ENCODE data around the gene PLK4.
"Not testable (repeated sequence)": the region's sequence is repeated elsewhere in the genome, so short reads cannot be mapped to it uniquely, and the experiment has no call there.

PLK4 gene

DNA sequence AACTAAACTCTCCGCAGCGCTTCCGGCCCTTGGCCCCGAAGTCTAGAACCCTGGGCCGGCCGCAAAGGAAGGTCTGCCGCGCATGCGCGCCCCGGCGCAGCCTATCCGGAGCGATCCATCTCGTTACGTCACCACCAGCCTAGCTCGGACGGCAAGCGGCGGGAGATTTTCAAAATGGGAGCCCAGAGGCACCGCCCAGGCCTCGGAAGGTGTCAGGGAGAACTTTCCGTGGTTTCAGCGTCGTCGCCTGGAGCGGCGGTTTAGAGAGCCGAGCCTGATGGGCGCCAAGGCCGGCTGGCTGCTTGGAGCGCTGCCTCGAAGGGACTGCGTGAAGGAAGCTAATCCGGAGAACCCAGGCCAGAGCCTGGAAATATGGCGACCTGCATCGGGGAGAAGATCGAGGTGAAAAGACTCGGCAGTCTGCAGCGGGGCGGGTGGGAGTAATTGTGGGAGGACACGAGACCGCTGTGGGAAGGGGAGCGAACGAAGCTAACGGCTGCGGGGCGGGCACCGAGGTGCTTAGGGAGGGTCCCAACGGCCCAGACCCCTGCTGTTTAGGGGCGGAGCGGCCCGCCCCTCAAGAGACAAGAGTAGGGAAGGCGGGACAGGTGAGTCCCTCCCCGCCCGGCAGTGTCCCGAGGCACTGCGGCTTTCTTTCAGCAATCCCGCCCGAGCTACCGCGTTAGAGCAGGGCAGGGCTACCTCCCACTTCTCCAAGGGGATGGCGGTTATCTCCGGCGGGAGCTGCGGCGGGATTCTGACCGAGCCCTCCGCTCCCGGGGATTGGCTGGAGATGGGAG lies at the start of gene PLK4:
Gene PLK4 (plus strand): TSS at position 131 of the 800 bp plus-strand sequence. CDS start 242 bp downstream, at position 373.
- peak; percentile 97 for DNase-seq

DNA sequence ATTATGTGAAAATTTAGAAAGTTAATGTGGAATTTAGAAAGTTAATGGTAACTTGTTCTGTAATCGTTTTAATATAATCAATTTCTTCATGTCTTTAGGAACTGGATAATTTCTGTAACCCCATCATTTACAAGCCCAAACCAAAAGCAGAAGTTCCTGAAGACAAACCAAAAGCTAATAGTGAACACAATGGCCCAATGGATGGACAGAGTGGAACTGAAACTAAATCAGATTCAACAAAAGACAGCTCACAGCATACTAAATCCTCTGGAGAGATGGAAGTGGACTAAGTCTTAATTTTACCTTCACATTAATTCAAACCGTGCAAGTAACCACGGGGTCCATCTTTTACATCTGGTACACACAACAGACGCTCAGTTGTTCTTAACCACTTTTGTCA lies 48.1 kb upstream of the PLK4 start:
- DNase-seq, result no peak

DNA sequence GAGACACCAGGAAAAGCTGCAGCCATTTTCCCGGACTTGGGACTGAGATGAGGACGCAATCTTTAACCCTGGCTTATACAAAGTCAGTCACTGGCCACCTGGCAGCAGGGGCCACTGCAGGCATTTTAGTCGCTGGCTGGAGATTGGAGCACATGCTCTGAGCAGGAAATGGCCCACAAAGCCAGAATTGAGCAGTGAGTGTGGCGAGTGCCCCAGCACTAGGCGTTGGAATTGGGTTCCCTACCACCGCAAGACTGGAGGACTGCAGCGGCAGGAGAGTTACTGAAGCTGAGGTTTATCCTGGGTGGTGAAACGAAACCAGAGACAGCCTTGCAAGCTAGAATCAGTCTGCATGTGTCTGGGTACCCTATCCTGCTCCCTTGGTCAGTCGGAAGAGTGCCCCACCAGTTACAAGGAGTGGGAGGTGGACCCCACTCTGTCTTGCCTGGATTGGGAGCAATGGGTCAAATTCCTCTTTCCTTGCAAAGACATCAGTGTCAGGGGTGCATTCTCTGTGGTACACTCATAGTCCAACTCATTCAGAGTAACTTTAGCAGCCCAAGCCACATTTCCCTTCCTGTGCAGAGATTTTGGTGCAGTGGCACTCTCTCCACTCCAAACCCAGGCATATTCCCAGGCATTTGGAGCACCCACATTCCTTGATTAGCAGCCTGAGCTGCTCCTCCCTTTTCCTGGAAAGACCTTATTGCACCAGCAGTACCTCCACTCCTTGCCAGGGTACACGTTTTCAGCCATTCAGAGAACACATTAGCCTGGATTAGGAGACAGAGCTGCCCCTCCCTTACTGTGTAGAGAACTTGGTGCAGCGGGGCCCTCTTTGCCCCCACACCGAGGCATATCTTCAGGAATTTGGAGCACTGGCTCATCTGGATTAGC lies 36.7 kb upstream of the PLK4 start:
- DNase-seq, result no peak

DNA sequence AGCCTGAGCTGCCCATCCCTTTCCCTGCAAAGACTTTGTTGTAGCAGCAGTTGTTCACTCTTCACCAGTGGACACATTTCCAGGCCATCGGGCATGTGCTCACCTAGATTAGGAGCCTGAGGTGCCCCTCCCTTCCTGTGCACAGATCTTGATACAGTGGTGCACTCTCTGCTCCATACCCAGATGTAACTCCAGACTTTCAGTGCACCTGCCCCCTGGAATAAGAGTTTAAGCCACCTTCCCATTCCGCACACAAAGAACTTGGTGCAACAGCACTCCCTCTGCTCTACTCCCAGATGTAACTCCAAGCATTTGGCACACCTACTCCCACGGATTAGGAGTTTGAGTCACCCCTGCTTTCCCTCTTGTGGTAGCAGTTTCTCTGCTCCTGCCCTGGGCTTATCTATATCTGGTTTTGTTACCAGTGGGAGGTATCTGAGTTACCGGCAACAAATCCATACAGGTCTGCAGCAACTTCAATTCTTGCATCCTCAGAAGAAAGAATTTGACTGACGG lies 36.0 kb upstream of the PLK4 start:
- DNase-seq, result no peak

DNA sequence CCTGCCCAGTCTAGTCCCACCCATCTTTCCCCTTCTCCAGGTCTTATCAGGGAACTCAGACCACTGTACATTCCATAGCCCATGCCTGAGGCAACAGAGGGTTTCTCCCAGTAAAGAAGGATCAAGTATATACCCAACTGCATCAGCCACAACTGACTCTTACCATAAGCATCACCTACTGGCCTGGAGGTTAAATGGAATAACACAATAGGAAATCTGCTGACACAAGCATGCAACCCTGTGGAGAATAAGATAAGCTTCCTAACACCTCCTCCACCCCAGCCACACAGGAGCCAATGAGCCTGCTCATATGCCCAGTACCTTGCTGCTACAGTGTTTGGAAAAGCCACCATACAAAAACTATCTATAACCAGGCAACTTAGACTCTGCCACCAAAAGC lies 34.6 kb upstream of the PLK4 start:
- DNase-seq, result no peak

DNA sequence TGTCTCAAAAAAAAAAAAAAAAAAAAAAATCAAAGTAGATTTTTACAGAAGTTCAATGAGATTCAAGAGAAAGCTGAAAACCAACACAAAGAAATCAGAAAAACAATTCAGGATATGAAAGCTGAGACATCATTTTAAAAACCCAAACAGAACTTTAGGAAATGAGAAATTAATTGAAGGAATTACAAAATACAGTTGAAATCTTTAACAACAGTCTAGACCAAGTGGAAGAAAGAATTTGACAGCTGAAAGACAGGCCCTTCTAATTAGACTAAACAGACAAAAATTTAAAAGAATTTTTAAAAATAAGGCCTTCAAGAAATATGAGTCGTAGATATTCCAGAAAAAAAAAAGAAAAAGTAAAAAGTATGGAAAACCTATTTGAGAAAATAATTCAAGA lies 33.9 kb upstream of the PLK4 start:
- DNase-seq, result no peak

DNA sequence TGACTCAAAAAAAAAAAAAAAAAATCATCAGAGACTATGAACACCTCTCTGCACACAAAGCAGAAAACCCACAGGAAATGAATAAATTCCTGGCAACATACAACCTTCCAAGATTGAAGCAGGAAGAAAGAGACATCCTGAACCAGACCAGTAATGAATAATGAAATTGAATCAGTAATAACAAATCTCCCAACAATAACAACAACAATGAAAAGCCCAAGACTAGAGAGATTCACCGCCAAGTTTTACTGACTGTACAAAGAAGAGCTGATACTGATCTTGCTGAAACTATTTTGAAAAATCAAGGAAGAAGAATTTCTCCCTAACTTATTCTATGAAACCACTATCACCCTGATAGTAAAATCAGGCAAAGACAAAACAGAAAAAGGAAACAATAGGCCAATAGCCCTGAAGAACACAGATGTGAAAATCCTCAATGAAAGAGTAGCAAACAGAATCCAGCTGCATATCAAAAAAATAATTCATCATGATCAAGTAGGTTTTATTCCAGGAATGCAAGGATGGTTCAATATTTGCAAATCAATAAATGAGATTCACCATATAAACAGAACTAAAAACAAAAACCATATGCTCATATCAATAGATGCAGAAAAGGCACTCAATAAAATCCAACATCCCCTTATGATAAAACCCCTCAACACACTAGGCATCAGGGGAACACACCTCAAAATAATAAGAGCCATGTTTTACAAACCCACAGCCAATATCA lies 31.0 kb upstream of the PLK4 start:
- no peak for DNase-seq

DNA sequence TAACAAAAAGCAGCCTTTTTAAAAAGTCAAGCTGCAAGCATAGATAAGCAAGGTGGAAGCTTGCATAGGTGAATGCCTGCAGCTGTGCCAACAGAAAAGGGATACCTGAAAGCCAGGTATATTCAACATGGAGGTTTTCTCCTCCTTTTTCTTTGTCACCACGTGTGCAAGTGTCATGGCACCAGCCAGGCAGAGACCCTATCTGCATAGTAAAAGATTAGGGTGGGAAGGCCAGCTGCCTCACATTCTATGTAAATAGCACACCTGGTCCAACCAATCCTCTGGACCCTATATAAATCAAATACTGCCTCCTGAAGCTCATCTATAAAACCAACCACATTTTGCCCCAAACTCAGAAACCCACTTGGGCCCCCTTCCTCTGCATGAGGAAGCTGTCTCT lies 28.0 kb upstream of the PLK4 start:
- no peak for DNase-seq

DNA sequence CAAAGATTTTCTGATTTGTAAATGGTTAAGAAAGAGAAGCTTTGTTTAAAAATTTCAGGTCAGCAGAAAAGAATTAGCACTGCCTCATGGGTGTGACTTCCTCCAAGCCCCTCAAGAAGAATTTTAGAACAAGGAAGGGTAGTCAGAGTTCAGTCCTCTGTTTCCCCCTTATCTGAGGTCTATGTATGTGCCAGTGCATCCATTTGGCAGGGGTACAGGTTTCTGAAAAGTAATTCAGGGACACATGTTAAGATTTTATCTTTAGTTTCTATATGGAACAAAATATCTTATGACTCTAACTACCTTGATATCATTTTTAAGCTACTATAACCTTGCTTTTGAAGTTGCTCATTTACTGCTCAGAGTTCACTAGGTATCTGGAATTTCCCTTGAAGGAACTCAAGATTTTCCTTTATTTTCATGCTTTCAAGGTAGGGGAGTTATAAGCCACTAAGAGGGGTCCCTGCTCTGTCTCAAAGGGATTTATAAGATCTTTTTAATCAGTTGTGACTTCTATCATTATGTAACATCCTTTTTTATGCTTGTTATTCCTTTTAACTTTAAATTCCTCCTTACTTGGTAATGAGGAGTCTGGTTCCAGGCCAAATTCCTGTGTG lies 24.4 kb upstream of the PLK4 start:
- DNase-seq, result no peak

DNA sequence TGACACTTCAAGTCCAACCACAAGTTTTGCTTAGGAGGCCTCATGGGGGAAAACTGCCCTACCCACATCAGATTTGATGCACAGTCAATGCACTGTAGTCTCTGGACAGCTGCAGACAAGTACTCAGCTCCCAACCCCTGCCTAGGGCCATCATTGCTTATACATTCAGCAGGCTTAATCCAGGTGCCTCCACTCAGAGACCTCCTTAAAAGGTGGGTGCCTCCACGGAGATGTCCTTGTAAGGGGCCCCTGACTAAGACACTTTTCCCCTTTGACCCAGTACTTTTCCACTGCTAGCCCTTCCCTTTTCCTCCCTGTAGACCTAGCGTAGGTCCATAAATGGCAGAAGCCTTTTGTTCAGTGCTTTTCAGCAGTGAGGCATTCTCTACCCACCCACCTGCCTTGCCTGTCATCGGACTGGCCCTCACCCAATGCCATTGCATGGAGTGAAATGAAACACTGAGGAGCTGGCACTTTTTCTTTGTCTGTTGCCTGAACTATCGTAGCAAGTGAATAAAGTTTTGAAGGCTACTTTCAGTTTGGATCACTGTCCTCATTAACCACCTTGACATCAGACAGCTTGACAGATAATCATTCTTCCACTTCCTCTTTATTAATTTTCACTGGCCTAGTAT lies 23.8 kb upstream of the PLK4 start:
- no peak for DNase-seq

DNA sequence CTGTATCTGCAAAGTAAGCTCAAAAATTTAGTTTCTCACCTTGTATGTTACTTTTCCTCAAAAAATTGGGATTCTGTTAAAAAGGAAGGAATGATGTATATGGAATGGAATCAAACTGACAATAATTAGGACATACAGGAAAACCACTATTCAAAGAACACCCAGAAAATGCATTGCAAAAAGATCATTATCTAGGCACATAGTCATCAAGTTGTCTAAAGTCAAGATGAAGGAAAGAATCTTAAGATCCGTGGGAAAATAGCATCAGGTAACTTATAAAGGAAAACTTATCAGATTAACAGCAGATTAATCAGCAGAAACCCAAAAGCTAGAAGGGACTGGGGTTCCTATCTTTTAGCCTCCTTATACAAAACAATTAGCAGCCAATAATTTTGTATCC lies 23.1 kb upstream of the PLK4 start:
- DNase-seq, result no peak

DNA sequence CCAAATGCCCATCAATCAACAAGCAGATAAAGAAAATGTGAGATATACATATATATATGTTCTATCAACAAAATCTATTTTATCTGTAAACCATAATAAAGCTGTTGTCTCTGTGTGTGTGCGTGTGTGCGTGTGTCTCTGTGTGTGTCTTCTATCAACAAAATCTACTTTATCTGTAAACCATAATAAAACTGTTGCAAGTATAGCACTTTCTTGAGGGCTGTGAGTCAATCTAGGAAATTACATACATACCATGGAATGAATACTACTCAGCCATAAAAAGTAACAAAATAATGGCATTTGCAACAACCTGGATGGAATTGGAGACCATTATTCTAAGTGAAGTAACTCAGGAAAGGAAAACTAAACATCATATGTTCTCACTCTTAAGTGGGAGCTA lies 12.5 kb upstream of the PLK4 start:
- no peak for DNase-seq

DNA sequence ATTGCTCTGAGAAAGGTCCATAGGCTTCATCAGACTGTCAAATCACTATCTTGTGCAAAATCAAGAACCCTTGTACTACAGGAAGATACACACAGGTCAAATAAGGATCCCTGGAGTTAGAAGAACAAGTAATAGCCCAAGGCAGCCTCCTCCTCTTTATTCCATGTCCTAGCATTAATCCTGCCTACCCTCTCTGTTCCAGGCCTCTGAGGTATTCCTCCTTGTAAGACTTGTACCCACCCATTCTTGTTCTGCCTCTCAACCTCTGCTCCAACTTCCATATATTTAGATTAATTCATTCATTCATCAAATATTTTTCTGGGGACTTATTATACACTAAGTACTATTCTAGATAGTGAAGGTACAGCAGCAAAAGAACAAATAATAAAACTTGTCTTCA lies 10.4 kb upstream of the PLK4 start:
- DNase-seq, result no peak

DNA sequence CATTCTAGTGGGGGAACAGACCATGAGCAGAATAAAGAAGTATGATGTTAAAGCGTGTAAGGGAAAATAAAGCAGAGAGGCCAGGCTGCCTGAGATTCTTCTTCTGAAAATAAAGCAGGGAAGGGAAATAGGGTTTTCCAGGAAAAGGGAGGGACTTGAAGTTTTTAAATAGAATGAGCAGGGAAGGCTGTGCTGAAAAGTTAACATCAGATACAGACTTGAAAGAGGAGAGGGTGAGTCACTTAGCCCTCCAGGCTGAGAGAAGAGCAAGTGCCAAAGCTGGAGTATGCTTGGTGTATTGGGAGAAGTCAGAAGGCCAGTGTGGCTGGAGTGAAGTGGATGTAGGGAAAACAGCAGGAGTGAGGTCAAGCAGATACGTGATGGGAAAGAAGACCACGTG lies 10.0 kb upstream of the PLK4 start:
- DNase-seq, result no peak

DNA sequence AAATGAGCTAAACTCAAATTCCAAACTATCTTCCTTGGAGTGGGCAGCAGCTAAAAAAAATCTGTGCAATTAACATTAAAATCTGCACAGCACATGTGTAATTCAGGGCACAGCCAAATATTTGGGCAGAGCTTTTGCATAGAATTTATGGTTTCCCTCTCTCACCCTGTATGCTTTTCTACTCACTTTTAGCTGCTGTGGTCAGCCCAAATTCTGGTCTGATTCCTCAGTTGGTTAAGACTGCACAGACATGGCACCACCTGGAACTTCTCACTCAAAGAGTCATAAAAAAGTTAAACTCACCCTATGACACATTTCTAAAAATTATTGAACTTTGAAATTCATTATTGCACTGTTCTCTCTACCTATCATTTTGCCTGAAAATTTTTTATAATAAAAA lies 4.9 kb upstream of the PLK4 start:
- no peak for DNase-seq

DNA sequence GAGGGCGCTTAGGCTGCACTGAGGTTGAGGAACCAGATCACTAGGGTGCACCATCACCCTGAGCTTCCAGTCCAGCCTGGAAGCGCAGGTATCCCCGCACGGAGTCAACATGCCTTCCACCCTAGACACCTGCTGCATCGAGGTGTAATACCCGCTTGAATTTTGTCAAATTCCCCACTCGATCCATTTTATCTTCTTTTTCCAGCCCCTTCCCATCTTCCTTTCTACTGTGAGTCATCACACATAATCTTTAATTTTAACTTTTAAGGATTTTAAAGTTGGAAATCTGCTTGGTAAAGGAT lies 821 bp downstream of the PLK4 start:
- no peak for DNase-seq

DNA sequence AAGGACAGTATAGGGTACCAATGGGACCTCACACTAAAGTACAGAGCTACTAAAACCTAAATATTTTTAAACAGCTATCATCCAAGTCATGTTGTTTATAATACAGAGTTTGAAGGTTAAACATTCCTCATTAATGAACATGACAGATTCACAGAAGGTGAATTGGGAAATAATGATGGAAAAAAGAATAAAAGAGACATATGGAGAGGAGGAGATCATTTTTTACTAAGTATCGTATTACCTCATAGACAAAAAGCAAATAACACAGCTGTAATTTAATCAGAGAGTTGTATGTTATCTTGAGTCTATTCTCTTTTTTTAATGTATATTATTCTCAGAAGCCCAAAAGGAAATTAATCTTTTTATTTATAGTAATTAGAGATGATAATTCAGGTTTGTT lies 7.9 kb downstream of the PLK4 start:
- DNase-seq, result no peak

DNA sequence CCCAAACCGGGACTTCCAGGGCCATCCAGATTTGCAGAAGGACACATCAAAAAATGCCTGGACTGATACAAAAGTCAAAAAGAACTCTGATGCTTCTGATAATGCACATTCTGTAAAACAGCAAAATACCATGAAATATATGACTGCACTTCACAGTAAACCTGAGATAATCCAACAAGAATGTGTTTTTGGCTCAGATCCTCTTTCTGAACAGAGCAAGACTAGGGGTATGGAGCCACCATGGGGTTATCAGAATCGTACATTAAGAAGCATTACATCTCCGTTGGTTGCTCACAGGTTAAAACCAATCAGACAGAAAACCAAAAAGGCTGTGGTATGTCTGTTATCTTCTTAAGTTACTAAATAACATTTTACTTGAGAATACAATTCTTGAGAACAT lies 9.2 kb downstream of the PLK4 start:
- no peak for DNase-seq

DNA sequence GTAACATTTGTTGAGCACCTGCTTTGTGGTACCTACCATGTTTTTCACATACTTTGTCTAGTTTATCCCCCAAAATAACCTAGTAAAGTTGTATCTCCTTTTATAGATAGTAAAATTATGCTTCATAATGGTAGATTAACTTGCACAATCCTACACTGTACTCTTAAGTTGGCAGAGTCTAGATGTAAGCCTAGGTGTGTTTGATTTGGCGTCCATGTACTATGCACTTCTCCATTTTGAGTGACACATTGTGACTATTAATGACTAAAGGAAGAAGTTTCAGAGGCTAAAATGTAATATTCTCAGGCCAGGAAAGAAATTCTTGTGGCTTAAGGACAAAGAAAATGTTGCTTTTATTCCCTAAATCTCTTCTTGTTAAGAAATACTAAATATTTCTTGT lies 15.4 kb downstream of the PLK4 start:
- no peak for DNase-seq

DNA sequence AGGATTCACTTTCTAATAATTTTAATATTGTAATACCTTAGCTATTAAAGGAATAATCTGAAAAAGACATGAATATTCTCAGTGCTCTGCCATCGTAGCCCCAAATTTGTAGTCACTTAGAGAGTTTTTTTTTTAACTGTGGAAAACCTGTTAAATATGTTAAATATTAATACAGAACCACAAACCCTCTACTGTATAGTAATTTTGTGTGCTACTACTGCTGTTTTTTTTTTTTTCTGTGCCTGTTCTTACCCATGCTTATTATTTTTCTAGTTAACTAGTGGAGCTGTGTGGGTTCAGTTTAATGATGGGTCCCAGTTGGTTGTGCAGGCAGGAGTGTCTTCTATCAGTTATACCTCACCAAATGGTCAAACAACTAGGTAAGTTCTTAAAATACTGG lies 15.8 kb downstream of the PLK4 start:
- DNase-seq, result no peak

DNA sequence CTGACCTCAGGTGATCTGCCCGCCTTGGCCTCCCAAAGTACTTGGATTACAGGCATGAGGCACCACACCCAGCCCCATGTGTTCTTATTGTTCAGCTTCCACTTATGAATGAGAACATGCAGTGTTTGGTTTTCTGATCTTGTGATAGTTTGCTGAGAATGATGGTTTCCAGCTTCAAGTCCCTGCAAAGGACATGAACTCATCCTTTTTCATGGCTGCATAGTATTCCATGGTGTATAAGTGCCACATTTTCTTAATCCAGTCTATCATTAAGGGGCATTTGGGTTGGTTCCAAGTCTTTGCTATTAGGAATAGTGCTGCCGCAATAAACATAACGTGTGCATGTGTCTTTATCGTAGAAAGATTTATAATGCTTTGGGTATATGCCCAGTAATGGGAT lies 19.0 kb downstream of the PLK4 start:
- not testable (repeated sequence) for DNase-seq

DNA sequence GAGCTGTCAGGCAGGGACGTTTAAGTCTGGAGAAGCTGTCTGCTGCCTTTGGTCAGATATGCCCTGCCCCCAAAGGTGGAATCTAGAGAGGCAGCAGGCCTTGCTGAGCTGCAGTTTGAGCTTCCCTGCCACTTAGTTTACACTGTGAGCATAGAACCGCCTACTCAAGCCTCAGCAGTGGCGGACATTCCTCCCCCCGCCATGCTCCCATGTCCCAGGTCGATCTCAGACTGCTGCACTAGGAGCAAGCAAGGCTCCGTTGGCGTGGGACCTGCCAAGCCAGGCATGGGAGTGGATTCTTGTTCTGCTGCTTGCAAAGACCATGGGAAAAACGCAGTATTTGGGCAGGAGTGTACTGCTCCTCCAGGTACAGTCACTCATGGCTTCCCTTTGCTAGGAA lies 24.3 kb downstream of the PLK4 start:
- no peak for DNase-seq

DNA sequence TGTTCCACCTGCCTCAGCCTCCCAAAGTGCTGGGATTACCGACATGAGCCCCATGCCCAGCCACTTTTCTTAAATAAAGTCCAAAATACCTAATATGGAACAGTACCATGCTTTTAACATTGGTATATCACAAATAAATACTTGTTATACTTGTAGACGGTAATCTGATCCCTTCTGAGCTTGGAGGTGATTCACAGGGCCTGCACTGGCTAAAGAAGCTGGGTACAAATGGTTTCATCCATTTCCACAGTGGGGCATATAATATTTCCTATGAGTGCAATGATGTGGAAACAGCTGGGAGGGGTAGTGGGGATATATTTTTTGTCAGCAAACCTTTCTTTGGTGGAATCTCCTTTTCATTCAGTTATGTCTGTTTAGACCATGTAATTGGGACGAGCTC lies 35.8 kb downstream of the PLK4 start:
- no peak for DNase-seq
